Thyroid gland (tissue), 4 donors: ENCODE measurements around the gene ANKMY2. TPM values are rescaled to one million over a fixed set of nuclear protein-coding genes. Genes with fewer than 3 reads are reported as not detected.

Source experiments
- DNase-seq, 2 donors: peaks; one replicate each; pipeline ENCODE4 v3.0.0-alpha.2; 2019
- H3K27ac ChIP-seq, 3 donors: fragments of 200-600 bp; sonication (generic); 1 replicate in 2 of 3; 2 replicates in 1 of 3; pipeline ENCODE4 v1.5.1; 2016 to 2019; ENCODE audit warnings: mild to moderate bottlenecking in 1 of 3, moderate library complexity in 1 of 3
- H3K27me3 ChIP-seq: fragments of 200-600 bp; sonication (generic); one replicate; pipeline ENCODE4 v1.5.1; 2019
- H3K36me3 ChIP-seq, 2 donors: fragments of 200-600 bp; sonication (generic); one replicate each; pipeline ENCODE4 v1.5.1; 2016 to 2019
- H3K4me1 ChIP-seq, 2 donors: fragments of 200-600 bp; sonication (generic); one replicate each; pipeline ENCODE4 v1.5.1; 2017 to 2019
- H3K4me3 ChIP-seq, 3 donors: fragments of 200-600 bp; sonication (generic); replicated peaks in 1 of 3; 1 replicate in 2 of 3; 2 replicates in 1 of 3; pipeline ENCODE4 v1.5.1; 2016; ENCODE audit warnings: mild to moderate bottlenecking in 1 of 3
- H3K9me3 ChIP-seq: fragments of 200-600 bp; sonication (generic); one replicate; pipeline ENCODE4 v1.5.1; 2017
- POLR2A ChIP-seq, 2 donors: fragments of 450-650 bp; IDR thresholded peaks; one replicate each; pipeline ENCODE4 v1.6.1; 2017; ENCODE audit warnings: antibody characterized with exemption in 2 of 2, mild to moderate bottlenecking in 2 of 2, moderate library complexity in 1 of 2
- WGBS, 2 donors: methylation state at CpG; one replicate each; pipeline ENCODE4 v1.1.5; 2017; 5-methylcytosine and 5-hydroxymethylcytosine counted together
- intact Hi-C: fragments of 100-400 bp; cut with DNase I; formaldehyde crosslinking; loops from one replicate; pipeline ENCODE4 v1.15.1; 2023
- total RNA-seq, 4 donors: library from RNA; depleted of rRNA; stranded (reverse); fragments of >200 nt; gene quantifications; one replicate each; pipeline ENCODE4 v1.2.3, GENCODE V29; 2016
- TF ChIP-seq, protein P1 (sequence below), 6 experiments: fragments of 200-600 bp in 3 of 6; fragments of 450-650 bp in 3 of 6; sonication (generic) in 3 of 6; IDR thresholded peaks; one replicate each; pipeline ENCODE4 v1.5.1; 2016 to 2019; ENCODE audit warnings: antibody characterized with exemption in 6 of 6, mild to moderate bottlenecking in 2 of 6, inconsistent platforms in 1 of 6, moderate library complexity in 1 of 6

ANKMY2 gene
- total RNA-seq, 4 donors from 2014 or later = 21.2 to 35.1 (median 23.9) TPM

- H3K4me1 ChIP-seq = peaks cover 67 to 79% of the 10 kb centered on the region in 2 donors
- intact Hi-C loops = no loop called here
- peak overlapping the region; percentile 81 to 97 (median 90) for H3K27ac ChIP-seq
- DNase-seq = no peak
- no peaks in the 10 kb centered on the region for H3K27me3 ChIP-seq
- H3K4me3 ChIP-seq = no peak overlapping the region
- no peaks in the 10 kb centered on the region for H3K9me3 ChIP-seq
- no peaks in the 10 kb centered on the region for H3K36me3 ChIP-seq
- WGBS, 2 donors = 52 to 67% methylated on average over 9 of the region's 9 CpGs
- no peak for TF ChIP-seq POLR2A (IDR thresholded peaks at IDR 0.05)
- TF ChIP-seq, protein P1, sequence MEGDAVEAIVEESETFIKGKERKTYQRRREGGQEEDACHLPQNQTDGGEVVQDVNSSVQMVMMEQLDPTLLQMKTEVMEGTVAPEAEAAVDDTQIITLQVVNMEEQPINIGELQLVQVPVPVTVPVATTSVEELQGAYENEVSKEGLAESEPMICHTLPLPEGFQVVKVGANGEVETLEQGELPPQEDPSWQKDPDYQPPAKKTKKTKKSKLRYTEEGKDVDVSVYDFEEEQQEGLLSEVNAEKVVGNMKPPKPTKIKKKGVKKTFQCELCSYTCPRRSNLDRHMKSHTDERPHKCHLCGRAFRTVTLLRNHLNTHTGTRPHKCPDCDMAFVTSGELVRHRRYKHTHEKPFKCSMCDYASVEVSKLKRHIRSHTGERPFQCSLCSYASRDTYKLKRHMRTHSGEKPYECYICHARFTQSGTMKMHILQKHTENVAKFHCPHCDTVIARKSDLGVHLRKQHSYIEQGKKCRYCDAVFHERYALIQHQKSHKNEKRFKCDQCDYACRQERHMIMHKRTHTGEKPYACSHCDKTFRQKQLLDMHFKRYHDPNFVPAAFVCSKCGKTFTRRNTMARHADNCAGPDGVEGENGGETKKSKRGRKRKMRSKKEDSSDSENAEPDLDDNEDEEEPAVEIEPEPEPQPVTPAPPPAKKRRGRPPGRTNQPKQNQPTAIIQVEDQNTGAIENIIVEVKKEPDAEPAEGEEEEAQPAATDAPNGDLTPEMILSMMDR (IDR thresholded peaks at IDR 0.05) = no peak
Observed at GRCh38 chr7:16651396-16652239, 6.1 kb upstream of the ANKMY2 start.

DNA sequence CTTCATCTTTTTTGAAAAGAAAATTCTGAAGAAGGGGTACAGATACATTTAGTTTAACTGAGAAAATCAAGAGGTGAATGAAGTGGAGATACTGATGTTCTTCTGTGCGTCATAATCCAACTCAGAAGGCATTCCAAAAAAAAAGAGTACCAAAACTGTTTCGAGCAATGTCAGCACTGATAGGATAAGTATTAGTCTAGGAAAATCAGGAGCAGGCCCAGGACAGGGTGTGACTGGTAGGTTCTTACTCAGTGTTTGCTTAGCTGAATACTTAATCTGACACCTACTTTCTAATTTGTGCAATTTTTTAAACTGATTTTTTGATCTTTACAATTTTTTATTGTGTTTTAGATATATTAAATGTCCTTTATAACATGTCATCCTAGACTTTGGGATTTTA lies 4.7 kb upstream of the ANKMY2 start:
- 70 to 72% methylated on average over 2 of the region's 2 CpGs for WGBS, 2 donors
- H3K4me1 ChIP-seq = peaks cover 63 to 70% of the 10 kb centered on the region in 2 donors
- H3K36me3 ChIP-seq = no peaks in the 10 kb centered on the region
- no peak for TF ChIP-seq POLR2A (IDR thresholded peaks at IDR 0.05)
- TF ChIP-seq, protein P1 (IDR thresholded peaks at IDR 0.05) = no peak
- peak overlapping the region; percentile 32 to 97 (median 77) for H3K27ac ChIP-seq
- no peak overlapping the region for H3K4me3 ChIP-seq
- H3K27me3 ChIP-seq = no peaks in the 10 kb centered on the region
- no peaks in the 10 kb centered on the region for H3K9me3 ChIP-seq
- DNase-seq = no peak
- intact Hi-C loops = no loop called here

DNA sequence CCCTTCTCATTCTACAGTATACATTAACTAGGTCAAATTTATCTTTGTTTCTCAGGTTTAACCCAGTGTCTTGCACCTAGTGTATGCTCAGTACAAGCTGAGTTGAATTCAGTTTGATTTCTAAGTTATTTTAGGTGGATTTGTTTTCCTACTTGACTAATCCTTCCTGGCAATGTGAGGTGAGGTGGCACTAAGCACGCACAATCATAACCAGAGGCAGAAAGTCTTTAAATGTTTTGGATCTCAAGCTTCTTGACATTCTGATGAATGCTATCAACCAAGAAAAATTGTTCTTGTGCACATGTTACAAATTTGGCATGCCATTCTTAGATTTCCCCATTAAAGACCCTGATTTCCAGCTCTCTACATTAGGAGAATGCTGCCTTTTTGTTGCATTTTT lies 3.6 kb upstream of the ANKMY2 start:
- DNase-seq = peak; percentile 54 to 57
- H3K9me3 ChIP-seq = no peaks in the 10 kb centered on the region
- no peak overlapping the region for H3K4me3 ChIP-seq
- TF ChIP-seq, protein P1 (IDR thresholded peaks at IDR 0.05) = no peak
- TF ChIP-seq POLR2A (IDR thresholded peaks at IDR 0.05) = peak in 1 of 2 donors; percentile 52
- H3K27ac ChIP-seq = peak overlapping the region; percentile 65 to 97 (median 95)
- H3K27me3 ChIP-seq = no peaks in the 10 kb centered on the region
- H3K4me1 ChIP-seq = peaks cover 58 to 61% of the 10 kb centered on the region in 2 donors
- no peaks in the 10 kb centered on the region for H3K36me3 ChIP-seq
- 21 to 35% methylated on average over 1 of the region's 1 CpG for WGBS, 2 donors
- intact Hi-C loops = loop anchor here (10.0 kb wide), 1 partner anchor 106 kb away; the partner anchor contains the start of gene TSPAN13

GRCh38 chr7:16648551-16648950 lies 3.0 kb upstream of the ANKMY2 start:
- peak overlapping the region; percentile 65 to 97 (median 95) for H3K27ac ChIP-seq
- intact Hi-C loops = loop anchor here (10.0 kb wide), 1 partner anchor 106 kb away; the partner anchor contains the start of gene TSPAN13
- DNase-seq = peak; percentile 43 to 55
- H3K27me3 ChIP-seq = no peaks in the 10 kb centered on the region
- H3K4me1 ChIP-seq = peaks cover 55 to 62% of the 10 kb centered on the region in 2 donors
- H3K9me3 ChIP-seq = no peaks in the 10 kb centered on the region
- WGBS, 2 donors = 26 to 29% methylated on average over 1 of the region's 1 CpG
- no peaks in the 10 kb centered on the region for H3K36me3 ChIP-seq
- no peak for TF ChIP-seq POLR2A (IDR thresholded peaks at IDR 0.05)
- TF ChIP-seq, protein P1 (IDR thresholded peaks at IDR 0.05) = no peak
- no peak overlapping the region for H3K4me3 ChIP-seq

GRCh38 chr7:16647435-16647960 lies 1.9 kb upstream of the ANKMY2 start:
- Histone ChIP-seq H3K36me3 (no peaks in the 10 kb centered on the region), H3K27me3 (no peaks in the 10 kb centered on the region), H3K9me3 (no peaks in the 10 kb centered on the region), H3K27ac (peak overlapping the region; percentile 65 to 97 (median 95)), H3K4me1 (peaks cover 47 to 56% of the 10 kb centered on the region in 2 donors), H3K4me3 (peak overlapping the region in 2 of 3 donors; percentile 83 to 97)
- 47 to 50% methylated on average over 2 of the region's 2 CpGs for WGBS, 2 donors
- intact Hi-C loops = loop anchor here (10.0 kb wide), 1 partner anchor 107 kb away; the partner anchor contains the start of gene TSPAN13
- TF ChIP-seq, protein P1 (IDR thresholded peaks at IDR 0.05) = no peak
- DNase-seq = no peak
